Liver (tissue), 9 donors: ENCODE results near the gene INSYN1. TPM values are rescaled to one million over a fixed set of nuclear protein-coding genes. Genes with fewer than 3 reads are reported as not detected.

Experiments
- DNase-seq: peaks from one replicate; pipeline ENCODE4 v3.0.0-alpha.2; 2017; ENCODE audit warnings: low spot score
- H3K27ac ChIP-seq, 2 donors: one replicate each; pipeline ENCODE4 v1.7.0; 2013; ENCODE audit warnings: inconsistent platforms in 2 of 2, low read length in 2 of 2, control low read depth in 1 of 2, low read depth in 1 of 2, mild to moderate bottlenecking in 1 of 2
- H3K27me3 ChIP-seq, 4 donors: one replicate each; pipeline versions ENCODE4 v1.6.1 to v1.7.0; 2013; ENCODE audit warnings: low read length in 3 of 4, inconsistent platforms in 1 of 4, mild to moderate bottlenecking in 1 of 4, moderate library complexity in 1 of 4; ENCODE audit not compliant: control insufficient read depth in 4 of 4, insufficient read depth in 4 of 4
- H3K36me3 ChIP-seq, 4 donors: one replicate each; pipeline versions ENCODE4 v1.6.1 to v1.7.0; 2013; ENCODE audit warnings: low read length in 3 of 4, mild to moderate bottlenecking in 3 of 4, low read depth in 1 of 4, moderate library complexity in 1 of 4; ENCODE audit not compliant: control insufficient read depth in 4 of 4, insufficient read depth in 3 of 4
- H3K4me1 ChIP-seq, 4 donors: one replicate each; pipeline versions ENCODE4 v1.6.1 to v1.7.0; 2013; ENCODE audit warnings: low read length in 3 of 4, mild to moderate bottlenecking in 3 of 4, moderate library complexity in 1 of 4; ENCODE audit not compliant: control insufficient read depth in 4 of 4, insufficient read depth in 4 of 4
- H3K4me3 ChIP-seq, 3 donors: one replicate each; pipeline versions ENCODE4 v1.6.1 to v1.7.0; 2013; ENCODE audit warnings: low read length in 3 of 3, control low read depth in 1 of 3, low read depth in 1 of 3, mild to moderate bottlenecking in 1 of 3
- H3K9ac ChIP-seq, 2 donors: one replicate each; pipeline ENCODE4 v1.7.0; 2013; ENCODE audit warnings: low read length in 2 of 2, mild to moderate bottlenecking in 2 of 2, moderate library complexity in 2 of 2, control low read depth in 1 of 2, low read depth in 1 of 2
- H3K9me3 ChIP-seq, 4 donors: one replicate each; pipeline versions ENCODE4 v1.6.1 to v1.7.0; 2013; ENCODE audit warnings: low read length in 3 of 4; ENCODE audit not compliant: control insufficient read depth in 4 of 4
- ATF3 ChIP-seq: IDR thresholded peaks from 2 replicates; pipeline ENCODE4 v1.6.1; 2016; ENCODE audit warnings: antibody characterized with exemption
- CTCF ChIP-seq: fragments of 150-350 bp; IDR thresholded peaks from 2 replicates; pipeline ENCODE4 v1.5.1; 2017; ENCODE audit warnings: improper control_type of control experiment, low read depth, low read length; ENCODE audit not compliant: missing input control
- EGR1 ChIP-seq, 2 donors: IDR thresholded peaks; 2 replicates each; pipeline ENCODE4 v1.6.1; 2016 to 2018; ENCODE audit warnings: antibody characterized with exemption in 2 of 2, low read depth in 2 of 2
- FOXA1 ChIP-seq: IDR thresholded peaks from 2 replicates; pipeline ENCODE4 v1.6.1; 2016; ENCODE audit warnings: antibody characterized with exemption
- FOXA2 ChIP-seq: IDR thresholded peaks from 2 replicates; pipeline ENCODE4 v1.6.1; 2016; ENCODE audit warnings: antibody characterized with exemption
- GABPA ChIP-seq, 2 donors: IDR thresholded peaks in 1 of 2; conservative IDR thresholded peaks in 1 of 2; 2 replicates each; pipeline ENCODE4 v1.6.1; 2016; ENCODE audit warnings: antibody characterized with exemption in 2 of 2, mild to moderate bottlenecking in 1 of 2, moderate library complexity in 1 of 2
- HNF4A ChIP-seq, 2 donors: conservative IDR thresholded peaks; 2 replicates each; pipeline ENCODE4 v1.6.1; 2016; ENCODE audit warnings: antibody characterized with exemption in 2 of 2, mild to moderate bottlenecking in 2 of 2
- HNF4G ChIP-seq: IDR thresholded peaks from 2 replicates; pipeline ENCODE4 v1.6.1; 2016; ENCODE audit warnings: antibody characterized with exemption
- JUND ChIP-seq, 2 donors: IDR thresholded peaks; 2 replicates each; pipeline ENCODE4 v1.6.1; 2016; ENCODE audit warnings: antibody characterized with exemption in 2 of 2
- NR2F2 ChIP-seq: IDR thresholded peaks from 2 replicates; pipeline ENCODE4 v1.6.1; 2016; ENCODE audit warnings: antibody characterized with exemption
- RAD21 ChIP-seq, 2 donors: IDR thresholded peaks; 2 replicates each; pipeline ENCODE4 v1.6.1; 2016; ENCODE audit warnings: antibody characterized with exemption in 2 of 2, mild to moderate bottlenecking in 2 of 2
- REST ChIP-seq: IDR thresholded peaks from 2 replicates; pipeline ENCODE4 v1.6.1; 2016; ENCODE audit warnings: antibody characterized with exemption, mild to moderate bottlenecking
- RXRA ChIP-seq, 2 donors: IDR thresholded peaks; 2 replicates each; pipeline ENCODE4 v1.6.1; 2017 to 2018; ENCODE audit warnings: antibody characterized with exemption in 2 of 2, mild to moderate bottlenecking in 1 of 2
- SP1 ChIP-seq: IDR thresholded peaks from 2 replicates; pipeline ENCODE4 v1.6.1; 2018; ENCODE audit warnings: antibody characterized with exemption, mild to moderate bottlenecking
- TAF1 ChIP-seq: conservative IDR thresholded peaks from 2 replicates; pipeline ENCODE4 v1.6.1; 2016; ENCODE audit warnings: antibody characterized with exemption, mild to moderate bottlenecking
- YY1 ChIP-seq: IDR thresholded peaks from 2 replicates; pipeline ENCODE4 v1.6.1; 2016; ENCODE audit warnings: antibody characterized with exemption, mild to moderate bottlenecking
- ZBTB33 ChIP-seq: IDR thresholded peaks from 2 replicates; pipeline ENCODE4 v1.6.1; 2016; ENCODE audit warnings: antibody characterized with exemption
- WGBS: extraction: QIAGEN DNeasy Blood & Tissue Kit; methylation state at CpG from one replicate; pipeline ENCODE4 v1.1.7; 2013; 5-methylcytosine and 5-hydroxymethylcytosine counted together
- polyA plus RNA-seq, 2 donors: library from polyadenylated mRNA; stranded (reverse) in 1 of 2; unstranded in 1 of 2; fragments of 200-250 nt in 1 of 2; fragments of >200 nt in 1 of 2; fragmentation: Nextera tagmentation in 1 of 2; extraction: Ambion mirVana in 1 of 2; gene quantifications; one replicate each; pipeline versions ENCODE4 v1.2.1 to v1.2.3, GENCODE V29; 2013 to 2015
- total RNA-seq, 2 donors: library from RNA; depleted of rRNA; stranded (reverse); fragments of >200 nt; gene quantifications; one replicate each; pipeline ENCODE4 v1.2.3, GENCODE V29; 2014
- TF ChIP-seq, protein P1 (sequence below): IDR thresholded peaks from 2 replicates; pipeline ENCODE4 v1.6.1; 2016; ENCODE audit warnings: antibody characterized with exemption
- donor health status: healthy.
- donor health status: healthy.
- donor health status: healthy.
- donor health status: healthy.
- donor health status: healthy.

The INSYN1 gene
- total and polyA plus RNA-seq, 4 donors: 0.16 to 0.37 (median 0.25) TPM; not detected in 1

GRCh38 chr15:73770050-73770449, 16.9 kb upstream of the INSYN1 start (continued):
- TF ChIP-seq RAD21 (IDR thresholded peaks at IDR 0.05): no peak
- TF ChIP-seq HNF4G: no peak

- Histone ChIP-seq H3K9ac (no peak overlapping the region), H3K36me3 (no peaks in the 10 kb centered on the region), H3K4me1 (no peaks in the 10 kb centered on the region), H3K27me3 (peaks cover 0 to 3% (median 0%) of the 10 kb centered on the region in 4 donors), H3K4me3 (no peak overlapping the region), H3K27ac (no peak overlapping the region), H3K9me3 (no peaks in the 10 kb centered on the region)
- TF ChIP-seq FOXA1 (no peak), HNF4A (conservative IDR thresholded peaks at IDR 0.05) (no peak), RAD21 (IDR thresholded peaks at IDR 0.05) (no peak), REST (no peak), TAF1 (no peak), YY1 (no peak), FOXA2 (no peak), HNF4G (no peak), CTCF (no peak), NR2F2 (no peak), GABPA (IDR thresholded peaks at IDR 0.05 in 1 of 2, conservative IDR thresholded peaks at IDR 0.05 in 1 of 2) (no peak), ATF3 (no peak), JUND (IDR thresholded peaks at IDR 0.05) (no peak), SP1 (no peak), RXRA (IDR thresholded peaks at IDR 0.05) (no peak), EGR1 (IDR thresholded peaks at IDR 0.05; ENCODE audit: low read depth in 2 of 2) (no peak), ZBTB33 (no peak)
- TF ChIP-seq, protein P1, sequence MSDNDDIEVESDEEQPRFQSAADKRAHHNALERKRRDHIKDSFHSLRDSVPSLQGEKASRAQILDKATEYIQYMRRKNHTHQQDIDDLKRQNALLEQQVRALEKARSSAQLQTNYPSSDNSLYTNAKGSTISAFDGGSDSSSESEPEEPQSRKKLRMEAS: no peak
- WGBS: 59% methylated on average over 9 of the region's 9 CpGs
- DNase-seq: no peak
These were observed 14.8 kb upstream of the INSYN1 start for GRCh38 chr15:73767806-73768501.
